ENCODE data around the gene MTAP. TPM values are rescaled to one million over a fixed set of nuclear protein-coding genes. Genes with fewer than 3 reads are reported as not detected.

Gene MTAP
- total RNA-seq: 14.0 TPM

GRCh38 chr9:21802418-21803000, at the start of gene MTAP:
Gene MTAP (plus strand): TSS chr9:21802636. CDS start chr9:21802749, 113 bp downstream.
- peak in 2 of 3 donors; percentile 76 to 77 for DNase-seq (ENCODE audit: low read depth in 2 of 3, low spot score in 2 of 3)

GRCh38 chr9:21753523-21753922, 48.9 kb upstream of the MTAP start:
- no peak for DNase-seq (ENCODE audit: low read depth in 2 of 3, low spot score in 2 of 3)

- no peak for DNase-seq (ENCODE audit: low read depth in 2 of 3, low spot score in 2 of 3)
Measured at GRCh38 chr9:21754741-21755140, 47.7 kb upstream of the MTAP start.

GRCh38 chr9:21758540-21758939, 43.9 kb upstream of the MTAP start:
- DNase-seq (ENCODE audit: low read depth in 2 of 3, low spot score in 2 of 3): no peak

- DNase-seq (ENCODE audit: low read depth in 2 of 3, low spot score in 2 of 3): no peak
Measured at GRCh38 chr9:21761309-21761901, 41.0 kb upstream of the MTAP start.

- DNase-seq (ENCODE audit: low read depth in 2 of 3, low spot score in 2 of 3): no peak
Measured at GRCh38 chr9:21762064-21762463, 40.4 kb upstream of the MTAP start.

- DNase-seq (ENCODE audit: low read depth in 2 of 3, low spot score in 2 of 3): no peak
Measured at GRCh38 chr9:21764846-21765245, 37.6 kb upstream of the MTAP start.

GRCh38 chr9:21766096-21766495, 36.3 kb upstream of the MTAP start:
- DNase-seq (ENCODE audit: low read depth in 2 of 3, low spot score in 2 of 3): no peak

GRCh38 chr9:21770871-21771560, 31.4 kb upstream of the MTAP start:
- DNase-seq (ENCODE audit: low read depth in 2 of 3, low spot score in 2 of 3): peak in 2 of 3 donors; percentile 19 to 36

- no peak for DNase-seq (ENCODE audit: low read depth in 2 of 3, low spot score in 2 of 3)
Measured at GRCh38 chr9:21777701-21778100, 24.7 kb upstream of the MTAP start.

- no peak for DNase-seq (ENCODE audit: low read depth in 2 of 3, low spot score in 2 of 3)
Measured at GRCh38 chr9:21778304-21778703, 24.1 kb upstream of the MTAP start.

GRCh38 chr9:21779397-21779796, 23.0 kb upstream of the MTAP start:
- no peak for DNase-seq (ENCODE audit: low read depth in 2 of 3, low spot score in 2 of 3)

- DNase-seq (ENCODE audit: low read depth in 2 of 3, low spot score in 2 of 3): no peak
Measured at GRCh38 chr9:21781656-21782055, 20.8 kb upstream of the MTAP start.

GRCh38 chr9:21782205-21782604, 20.2 kb upstream of the MTAP start:
- no peak for DNase-seq (ENCODE audit: low read depth in 2 of 3, low spot score in 2 of 3)

- DNase-seq (ENCODE audit: low read depth in 2 of 3, low spot score in 2 of 3): no peak
Measured at GRCh38 chr9:21788752-21789151, 13.7 kb upstream of the MTAP start.

- peak; percentile 54 to 91 (median 82) for DNase-seq (ENCODE audit: low read depth in 2 of 3, low spot score in 2 of 3)
Measured at GRCh38 chr9:21789541-21790037, 12.8 kb upstream of the MTAP start.

GRCh38 chr9:21795483-21795882, 7.0 kb upstream of the MTAP start:
- no peak for DNase-seq (ENCODE audit: low read depth in 2 of 3, low spot score in 2 of 3)

GRCh38 chr9:21796768-21797167, 5.7 kb upstream of the MTAP start:
- DNase-seq (ENCODE audit: low read depth in 2 of 3, low spot score in 2 of 3): no peak

GRCh38 chr9:21800931-21801682, 1.3 kb upstream of the MTAP start:
- no peak for DNase-seq (ENCODE audit: low read depth in 2 of 3, low spot score in 2 of 3)

GRCh38 chr9:21801683-21802417, 586 bp upstream of the MTAP start:
- DNase-seq (ENCODE audit: low read depth in 2 of 3, low spot score in 2 of 3): no peak

- no peak for DNase-seq (ENCODE audit: low read depth in 2 of 3, low spot score in 2 of 3)
Measured at GRCh38 chr9:21803649-21804048, 1.2 kb downstream of the MTAP start.

Data from hematopoietic multipotent progenitor cell (in vitro differentiated cells).